H1 (cell line): ENCODE data around the gene PPIG. TPM values are rescaled to one million over a fixed set of nuclear protein-coding genes. Genes with fewer than 3 reads are reported as not detected.

Experiments used
- CTCF ChIA-PET: fragments of 300-600 bp; sonication (Branson Sonifier 250); formaldehyde crosslinking; loops from one replicate; lab custom pipeline; 2021; ENCODE audit not compliant: partially characterized antibody; lab: Charles Lee
- POLR2A ChIA-PET: fragments of 300-600 bp; sonication (Branson Sonifier 250); formaldehyde crosslinking; loops from one replicate; lab custom pipeline; 2021; ENCODE audit warnings: inconsistent platforms; ENCODE audit not compliant: partially characterized antibody; lab: Charles Lee
- DNase-seq, 2 experiments: peaks; one replicate each; pipeline versions ENCODE4 v3.0.0 to v3.0.0-alpha.2; 2010 to 2022; ENCODE audit warnings: low spot score in 2 of 2, low read depth in 1 of 2, mixed read lengths in 1 of 2
- FAIRE-seq: peaks from 2 replicates; lab custom pipeline; 2011; peaks lifted over from hg19 to GRCh38; lab: Jason Lieb, UNC
- H2AFZ ChIP-seq: 2 replicates; pipeline ENCODE4 v1.8.1; 2012; ENCODE audit warnings: low read length, inconsistent platforms
- H2AK5ac ChIP-seq: 2 replicates; pipeline ENCODE4 v1.6.1; 2013; ENCODE audit warnings: low read depth, low read length
- H2BK120ac ChIP-seq: replicated peaks from 2 replicates; pipeline ENCODE3; 2013; ENCODE audit warnings: low read depth, low read length, inconsistent platforms
- H2BK12ac ChIP-seq: 2 replicates; pipeline ENCODE4 v1.6.1; 2013; ENCODE audit warnings: low read depth, low read length
- H2BK15ac ChIP-seq: 2 replicates; pipeline ENCODE4 v1.6.1; 2013; ENCODE audit warnings: low read length
- H2BK20ac ChIP-seq: 2 replicates; pipeline ENCODE4 v1.6.1; 2013; ENCODE audit warnings: low read length
- H2BK5ac ChIP-seq: 2 replicates; pipeline ENCODE4 v1.6.1; 2013; ENCODE audit warnings: low read depth, low read length
- H3K14ac ChIP-seq: 2 replicates; pipeline ENCODE4 v1.6.1; 2013; ENCODE audit warnings: inconsistent platforms; ENCODE audit not compliant: insufficient read length
- H3K18ac ChIP-seq: 2 replicates; pipeline ENCODE4 v1.6.1; 2013; ENCODE audit warnings: low read length; ENCODE audit errors: extremely low read depth
- H3K23ac ChIP-seq: 2 replicates; pipeline ENCODE4 v1.6.1; 2013; ENCODE audit warnings: inconsistent platforms; ENCODE audit not compliant: insufficient read length
- H3K23me2 ChIP-seq: 2 replicates; pipeline ENCODE4 v1.6.1; 2013; ENCODE audit warnings: low read depth, low read length
- H3K27ac ChIP-seq: 2 replicates; pipeline ENCODE4 v1.6.1; 2011; ENCODE audit warnings: low read depth, low read length, inconsistent platforms
- H3K27me3 ChIP-seq, 4 experiments: replicated peaks in 1 of 4; 1 replicate in 1 of 4; 2 replicates in 3 of 4; pipeline versions ENCODE4 v1.6.1 to v1.8.1; 2011 to 2013; ENCODE audit warnings: low read length in 3 of 4, mild to moderate bottlenecking in 3 of 4, inconsistent platforms in 2 of 4, mixed read lengths in 2 of 4, moderate library complexity in 1 of 4; ENCODE audit not compliant: control insufficient read depth in 3 of 4, insufficient read depth in 3 of 4; ENCODE audit errors: extremely low read depth in 1 of 4
- H3K36me3 ChIP-seq, 4 experiments: 2 replicates each; pipeline versions ENCODE4 v1.6.1 to v1.8.1; 2011 to 2013; ENCODE audit warnings: mild to moderate bottlenecking in 4 of 4, low read length in 3 of 4, moderate library complexity in 2 of 4, control low read depth in 1 of 4, inconsistent platforms in 1 of 4; ENCODE audit not compliant: insufficient read depth in 4 of 4, control insufficient read depth in 2 of 4
- H3K4ac ChIP-seq: replicated peaks from 2 replicates; pipeline ENCODE3; 2013; ENCODE audit warnings: low read length, low read depth, mixed read lengths, inconsistent platforms; ENCODE audit not compliant: insufficient read length
- H3K4me1 ChIP-seq, 4 experiments: replicated peaks in 1 of 4; 1 replicate in 1 of 4; 2 replicates in 3 of 4; pipeline versions ENCODE4 v1.6.1 to v1.8.1; 2011 to 2013; ENCODE audit warnings: low read length in 3 of 4, inconsistent platforms in 2 of 4, mixed read lengths in 1 of 4; ENCODE audit not compliant: insufficient read depth in 4 of 4, control insufficient read depth in 3 of 4
- H3K4me2 ChIP-seq, 2 experiments: 2 replicates each; pipeline versions ENCODE4 v1.6.1 to v1.8.1; 2011 to 2013; ENCODE audit warnings: low read depth in 2 of 2, low read length in 2 of 2, control low read depth in 1 of 2, inconsistent platforms in 1 of 2, mild to moderate bottlenecking in 1 of 2; ENCODE audit not compliant: insufficient read depth in 1 of 2
- H3K4me3 ChIP-seq, 4 experiments: fragments of 200-600, 300-600 bp in 1 of 4; sonication (generic), shearing (Covaris generic), sonication (Bioruptor Twin) in 1 of 4; 2 replicates each; pipeline versions ENCODE4 v1.5.1 to v1.8.1; 2011 to 2016; ENCODE audit warnings: low read length in 4 of 4, low read depth in 3 of 4, control low read depth in 2 of 4, inconsistent platforms in 2 of 4, mild to moderate bottlenecking in 2 of 4, mixed read lengths in 1 of 4, moderate library complexity in 1 of 4; ENCODE audit not compliant: insufficient read depth in 2 of 4; ENCODE audit errors: extremely low read depth in 1 of 4
- H3K56ac ChIP-seq: replicated peaks from 2 replicates; pipeline ENCODE3; 2013; ENCODE audit warnings: low read depth, mild to moderate bottlenecking, mixed read lengths, low read length, inconsistent platforms; ENCODE audit not compliant: insufficient read length
- H3K79me1 ChIP-seq: 2 replicates; pipeline ENCODE4 v1.6.1; 2013; ENCODE audit warnings: low read depth, low read length, control low read depth
- H3K79me2 ChIP-seq, 2 experiments: 2 replicates each; pipeline versions ENCODE4 v1.6.1 to v1.8.1; 2012 to 2013; ENCODE audit warnings: low read length in 2 of 2, mild to moderate bottlenecking in 2 of 2, inconsistent platforms in 1 of 2; ENCODE audit not compliant: insufficient read depth in 2 of 2, control insufficient read depth in 1 of 2
- H3K9ac ChIP-seq, 4 experiments: replicated peaks in 1 of 4; 1 replicate in 1 of 4; 2 replicates in 3 of 4; pipeline versions ENCODE4 v1.6.1 to v1.8.1; 2011 to 2013; ENCODE audit warnings: low read depth in 3 of 4, low read length in 3 of 4, control low read depth in 2 of 4, mild to moderate bottlenecking in 2 of 4, moderate library complexity in 2 of 4, inconsistent platforms in 1 of 4; ENCODE audit errors: extremely low read depth in 1 of 4
- H3K9me3 ChIP-seq, 2 experiments: 2 replicates each; pipeline versions ENCODE4 v1.6.1 to v1.8.1; 2012 to 2013; ENCODE audit warnings: mild to moderate bottlenecking in 2 of 2, moderate library complexity in 2 of 2, control low read depth in 1 of 2, inconsistent platforms in 1 of 2, low read depth in 1 of 2, low read length in 1 of 2, mixed read lengths in 1 of 2; ENCODE audit not compliant: insufficient read depth in 2 of 2
- H4K20me1 ChIP-seq, 2 experiments: replicated peaks in 1 of 2; 2 replicates each; pipeline versions ENCODE3 to v1.8.1; 2011 to 2013; ENCODE audit warnings: inconsistent platforms in 2 of 2, low read length in 2 of 2, mild to moderate bottlenecking in 1 of 2; ENCODE audit not compliant: insufficient read depth in 2 of 2, control insufficient read depth in 1 of 2
- H4K5ac ChIP-seq: 2 replicates; pipeline ENCODE4 v1.6.1; 2013; ENCODE audit warnings: low read length, low read depth, mixed read lengths, inconsistent platforms; ENCODE audit not compliant: insufficient read length
- H4K8ac ChIP-seq: 2 replicates; pipeline ENCODE4 v1.8.0; 2013; ENCODE audit warnings: mild to moderate bottlenecking, moderate library complexity, low read length, inconsistent platforms; ENCODE audit not compliant: insufficient read depth; ENCODE audit errors: extremely low read depth
- H4K91ac ChIP-seq: replicated peaks from 2 replicates; pipeline ENCODE3; 2013; ENCODE audit warnings: low read length, mixed read lengths, inconsistent platforms; ENCODE audit not compliant: insufficient read length
- ASH2L ChIP-seq: fragments of 200-600, 300-600 bp; sonication (generic); IDR thresholded peaks from one replicate; pipeline ENCODE4 v1.7.1; 2017; ENCODE audit warnings: low read length
- ATF3 ChIP-seq: IDR thresholded peaks from 2 replicates; pipeline ENCODE4 v1.6.1; 2011; ENCODE audit warnings: low read depth, mild to moderate bottlenecking, low read length; ENCODE audit not compliant: insufficient read depth
- BRCA1 ChIP-seq: IDR thresholded peaks from 2 replicates; pipeline ENCODE4 v1.6.1; 2012; ENCODE audit warnings: low read depth, low read length, improper control_type of control experiment
- CBX5 ChIP-seq: fragments of 300-800, 300-1000 bp; sonication (generic); IDR thresholded peaks from 2 replicates; pipeline ENCODE4 v1.7.1; 2016; ENCODE audit warnings: antibody characterized with exemption, low read length, low read depth
- CTBP2 ChIP-seq: IDR thresholded peaks from 2 replicates; pipeline ENCODE4 v1.7.0; 2011; ENCODE audit warnings: borderline replicate concordance, mild to moderate bottlenecking, moderate library complexity, mixed read lengths, low read length; ENCODE audit not compliant: insufficient read depth, insufficient read length
- GABPA ChIP-seq: IDR thresholded peaks from 2 replicates; pipeline ENCODE4 v1.6.1; 2011; ENCODE audit warnings: mild to moderate bottlenecking, low read length, moderate library complexity, borderline replicate concordance; ENCODE audit not compliant: insufficient read depth
- MAX ChIP-seq: IDR thresholded peaks from 2 replicates; pipeline ENCODE4 v1.6.1; 2012; ENCODE audit warnings: inconsistent platforms
- POLR2A ChIP-seq, 2 experiments: IDR thresholded peaks; 1 replicate in 1 of 2; 2 replicates in 1 of 2; pipeline ENCODE4 v1.6.1; 2011; ENCODE audit warnings: low read depth in 2 of 2, low read length in 2 of 2, mild to moderate bottlenecking in 2 of 2; ENCODE audit errors: control extremely low read depth in 1 of 2
- SP2 ChIP-seq: IDR thresholded peaks from 2 replicates; pipeline ENCODE4 v1.6.1; 2012; ENCODE audit warnings: mild to moderate bottlenecking, low read length, inconsistent platforms
- SUZ12 ChIP-seq: fragments of 200-600 bp; sonication (generic); IDR thresholded peaks from 2 replicates; pipeline ENCODE4 v1.6.1; 2012; ENCODE audit warnings: mild to moderate bottlenecking, inconsistent platforms, low read length, moderate library complexity, mixed read lengths
- TAF7 ChIP-seq: optimal IDR thresholded peaks from 2 replicates; pipeline ENCODE3; 2011; ENCODE audit warnings: low read depth, mild to moderate bottlenecking, inconsistent platforms, low read length, moderate library complexity, borderline replicate concordance
- USF2 ChIP-seq: IDR thresholded peaks from 2 replicates; pipeline ENCODE4 v1.6.1; 2011; ENCODE audit warnings: low read length, improper control_type of control experiment
- WGBS, 2 experiments: shearing (Covaris generic) in 1 of 2; methylation state at CpG; one replicate each; pipeline versions ENCODE4 v1.1.6 to v1.1.7; 2013 to 2015; ENCODE audit warnings: low lambda C conversion rate in 2 of 2, mixed read lengths in 2 of 2, inconsistent platforms in 1 of 2, low coverage in 1 of 2, missing lambda C conversion rate in 1 of 2; ENCODE audit not compliant: insufficient replicate concordance in 2 of 2, insufficient coverage in 1 of 2, insufficient read length in 1 of 2; ENCODE audit errors: extremely low coverage in 1 of 2, missing lambda C conversion rate in 1 of 2; 5-methylcytosine and 5-hydroxymethylcytosine counted together
- polyA plus RNA-seq, 7 experiments: library from polyadenylated mRNA; depleted of rRNA in 3 of 7; stranded (reverse) in 5 of 7; unstranded in 2 of 7; fragments of >200 nt in 5 of 7; fragments of 200-250 nt in 2 of 7; gene quantifications; 1 replicate in 5 of 7; 2 replicates in 1 of 7; 4 replicates in 1 of 7; pipeline versions ENCODE4 v1.2.1 to v1.2.3, GENCODE V29; 2011 to 2013; ENCODE audit warnings: missing spikeins in 2 of 7, mixed read lengths in 2 of 7
- total RNA-seq: library from RNA; stranded (reverse); fragmentation: NEBNext Ultra II Directional; extraction: Animal tissue kit (Norgen Biotek cat#: 25700); gene quantifications from 2 replicates; pipeline ENCODE4 v1.2.1, GENCODE V29; 2021

The PPIG gene
- total and polyA plus RNA-seq, 2 of the 8 experiments (the other 6 are each of a cell fraction or from before 2014, with no cell fraction given), result 14.7 to 71.0 TPM

GRCh38 chr2:169598982-169599381 lies 14.8 kb downstream of the PPIG start:
- Histone ChIP-seq H3K36me3 (peaks cover 0 to 3% (median under 1%) of the 10 kb centered on the region in 4 experiments; a peak in 2 of 8 replicates), H4K20me1 (peaks cover 2 to 3% of the 10 kb centered on the region in 2 experiments), H2BK5ac (no peak overlapping the region), H3K14ac (no peak overlapping the region), H2BK12ac (no peak overlapping the region), H4K8ac (no peak overlapping the region), H3K27ac (no peak overlapping the region), H4K5ac (no peak overlapping the region), H3K79me2 (peaks cover 4 to 93% of the 10 kb centered on the region in 2 experiments), H2AK5ac (no peak overlapping the region), H3K9ac (no peak overlapping the region), H4K91ac (no peak overlapping the region), H3K4ac (no peak overlapping the region), H2BK15ac (no peak overlapping the region), H3K56ac (no peak overlapping the region), H3K18ac (no peak overlapping the region), H3K4me1 (no peaks in the 10 kb centered on the region), H3K4me2 (no peak overlapping the region), H2BK20ac (no peak overlapping the region), H3K27me3 (no peaks in the 10 kb centered on the region), H3K9me3 (no peaks in the 10 kb centered on the region), H3K23me2 (no peaks in the 10 kb centered on the region), H2BK120ac (no peak overlapping the region), H3K79me1 (peaks cover 5% of the 10 kb centered on the region), H3K4me3 (no peak overlapping the region), H3K23ac (no peak overlapping the region), H2AFZ (no peak overlapping the region)
- DNase-seq (no peak), FAIRE-seq (no peak)
- 90% methylated on average over 2 of the region's 2 CpGs; no CpG with 5 or more reads in 1 of the 2 experiments for WGBS, 2 experiments
- POLR2A ChIA-PET, result interaction anchor here (1.5 kb wide), 1 partner anchor 26 kb away, joined by 3 read pairs; the partner anchor contains the start of gene FASTKD1
- CTCF ChIA-PET, result interaction anchor here (0.6 kb wide), 1 partner anchor 502 kb away, joined by 5 read pairs; no protein-coding TSS in a partner anchor
- TF ChIP-seq GABPA, result no peak
- no peak for TF ChIP-seq TAF7
- TF ChIP-seq USF2, result no peak
- no peak for TF ChIP-seq BRCA1
- TF ChIP-seq MAX, result no peak
- TF ChIP-seq CBX5, result no peak
- TF ChIP-seq SUZ12, result no peak
- no peak for TF ChIP-seq ATF3
- no peak for TF ChIP-seq POLR2A (IDR thresholded peaks at IDR 0.05; ENCODE audit: control extremely low read depth in 1 of 2, low read depth in 2 of 2, low read length in 2 of 2)
- no peak for TF ChIP-seq ASH2L
- no peak for TF ChIP-seq SP2
- TF ChIP-seq CTBP2, result no peak
